Posterior vena cava (tissue), 2 donors: ENCODE data around the gene KLC1. TPM values are rescaled to one million over a fixed set of nuclear protein-coding genes. Genes with fewer than 3 reads are reported as not detected.
A peak's percentile ranks its signal among the peaks of the same experiment; 100 is the strongest.
"Not testable (repeated sequence)": the region's sequence is repeated elsewhere in the genome, so short reads cannot be mapped to it uniquely, and the experiment has no call there.

ENCODE experiments used
- DNase-seq: peaks from one replicate; pipeline ENCODE4 v3.0.0-alpha.2; 2020; ENCODE audit warnings: low spot score
- intact Hi-C, 2 donors: fragments of 100-400 bp; cut with DNase I; formaldehyde crosslinking; loops; one replicate each; pipeline versions ENCODE4 v1.14.1 to v1.14.2; 2022 to 2023
- total RNA-seq, 2 donors: library from RNA; stranded (reverse); fragmentation: NEBNext Ultra II Directional; extraction: Animal tissue kit (Norgen Biotek cat#: 25700); gene quantifications; one replicate each; pipeline ENCODE4 v1.2.1, GENCODE V29; 2021
- donor health status: DM: yes; HTN: yes; CAD: no.
- donor health status: DM: yes; HTN: yes; CAD: no.

Gene KLC1
- total RNA-seq, 2 donors from 2014 or later, result 169 to 192 TPM

DNA sequence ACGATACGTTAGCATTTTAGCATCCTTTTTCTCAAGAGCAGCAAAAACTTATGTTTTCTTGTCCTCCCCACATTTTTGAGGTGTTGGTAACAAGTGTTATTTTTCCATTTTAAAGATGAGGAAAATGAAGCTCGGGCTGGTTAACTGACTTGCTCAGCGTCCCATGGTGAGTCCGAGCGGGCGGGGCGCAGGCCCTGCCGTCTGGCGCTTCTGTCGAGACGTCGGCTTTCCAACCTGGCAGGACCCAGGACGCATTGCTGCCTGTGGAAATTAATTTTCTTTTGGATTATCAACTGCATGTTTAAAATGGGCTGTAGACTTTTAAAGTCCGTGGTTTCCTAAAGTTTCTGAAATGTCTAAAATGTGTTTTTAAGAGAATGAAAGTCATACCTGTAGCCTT, 55.9 kb downstream of the KLC1 start:
- peak; percentile 70 for DNase-seq
- intact Hi-C loops, result loop anchor here in 1 of 2 donors (10.0 kb wide), 1 partner anchor 110 kb away; no protein-coding TSS in a partner anchor

DNA sequence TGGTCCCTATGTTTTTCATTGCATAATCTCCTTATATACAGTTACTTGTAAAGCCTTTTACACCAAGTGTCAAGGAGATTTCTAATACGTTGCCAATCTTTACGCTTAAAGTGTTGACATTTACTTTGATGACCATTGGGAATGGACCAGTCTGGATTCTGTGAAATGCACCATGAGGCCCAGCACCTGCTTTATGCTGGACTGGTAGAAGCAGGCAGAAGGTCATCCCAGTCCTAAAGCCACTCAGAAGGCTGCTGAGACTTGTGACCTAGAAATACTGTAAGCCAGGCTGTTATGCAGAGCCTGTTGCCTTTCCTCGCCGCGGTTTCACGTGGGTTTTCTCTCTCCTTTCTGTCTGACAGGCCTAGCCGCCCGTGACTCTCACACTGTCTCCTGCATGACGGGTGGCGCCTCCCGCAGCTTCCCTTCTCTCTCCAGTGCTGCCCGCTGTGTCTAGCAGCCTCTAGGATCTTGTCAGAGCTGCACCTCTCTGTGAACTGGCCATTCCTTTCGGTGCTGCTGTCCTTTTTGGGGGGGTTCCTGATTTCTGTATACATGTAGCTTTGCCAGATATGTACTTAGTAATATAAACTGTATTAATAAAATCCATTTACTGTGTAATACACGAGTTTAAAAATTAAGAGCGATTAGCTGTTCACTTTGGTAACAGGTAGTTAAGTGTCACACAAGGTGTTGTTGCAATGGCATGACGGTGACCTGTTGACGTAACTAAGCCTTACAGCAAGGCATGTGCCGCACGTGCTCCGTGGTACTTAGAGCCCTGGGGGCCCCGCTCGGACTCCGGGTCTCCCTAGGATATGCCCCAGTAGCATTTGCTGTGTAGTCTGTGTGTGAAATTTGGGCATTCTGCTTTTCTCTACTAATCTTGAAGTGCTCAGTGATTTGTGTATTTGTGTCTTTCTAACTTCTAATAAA, 56.5 kb downstream of the KLC1 start:
- intact Hi-C loops, result loop anchor here in 1 of 2 donors (10.0 kb wide), 1 partner anchor 111 kb away; no protein-coding TSS in a partner anchor
- peak; percentile 60 for DNase-seq

DNA sequence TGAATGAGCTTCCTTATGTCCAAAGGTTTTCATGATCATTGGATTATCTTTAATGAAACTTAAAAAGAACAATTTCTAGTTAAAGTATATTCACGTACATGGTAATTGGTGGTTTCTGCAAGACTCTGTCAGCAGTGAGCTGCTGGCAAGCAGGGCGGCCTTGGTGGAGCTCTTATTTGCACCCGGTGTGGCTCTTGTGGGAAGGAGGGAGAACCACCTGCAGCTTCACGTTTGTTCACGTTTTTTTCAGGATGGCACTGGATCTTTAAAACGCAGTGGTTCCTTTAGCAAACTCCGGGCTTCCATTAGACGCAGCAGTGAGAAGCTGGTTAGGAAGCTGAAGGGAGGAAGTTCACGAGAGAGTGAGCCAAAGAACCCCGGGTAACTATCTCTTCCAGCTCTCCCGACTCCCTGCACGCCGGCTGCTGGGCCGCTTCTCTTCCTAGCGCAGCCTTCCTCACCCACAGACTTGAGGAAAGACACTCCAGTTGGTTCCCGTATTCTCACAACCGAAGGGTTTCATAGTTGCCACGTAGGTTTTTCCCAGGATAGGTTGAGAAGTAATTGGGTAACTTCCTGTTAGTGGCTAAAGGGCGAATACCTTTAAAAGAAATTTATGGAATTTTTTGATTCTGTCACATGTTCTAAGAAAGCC, 57.9 kb downstream of the KLC1 start:
- peak; percentile 59 for DNase-seq
- intact Hi-C loops, result loop anchor here in 1 of 2 donors (10.0 kb wide), 1 partner anchor 112 kb away; no protein-coding TSS in a partner anchor

DNA sequence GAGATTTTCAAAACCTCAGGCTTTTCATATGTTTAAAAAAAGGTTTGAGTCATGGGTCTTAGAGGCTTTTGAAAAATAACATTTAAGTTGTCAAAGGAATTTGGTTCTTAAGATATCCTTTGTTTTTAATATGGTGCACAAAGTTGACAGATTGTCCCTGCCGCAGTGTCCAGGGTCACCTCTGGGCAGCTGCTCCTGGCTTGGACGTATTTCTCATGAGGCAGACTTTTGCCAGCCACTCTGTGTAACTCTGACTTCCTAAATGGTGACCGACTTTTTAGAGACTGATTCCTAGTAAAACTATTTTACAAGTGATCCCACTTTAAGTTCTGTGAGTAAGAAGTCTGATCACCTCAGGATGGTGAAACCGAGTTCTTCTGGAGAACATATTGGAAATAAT, 58.7 kb downstream of the KLC1 start:
- DNase-seq, result no peak
- intact Hi-C loops, result loop anchor here in 1 of 2 donors (10.0 kb wide), 1 partner anchor 113 kb away; no protein-coding TSS in a partner anchor

DNA sequence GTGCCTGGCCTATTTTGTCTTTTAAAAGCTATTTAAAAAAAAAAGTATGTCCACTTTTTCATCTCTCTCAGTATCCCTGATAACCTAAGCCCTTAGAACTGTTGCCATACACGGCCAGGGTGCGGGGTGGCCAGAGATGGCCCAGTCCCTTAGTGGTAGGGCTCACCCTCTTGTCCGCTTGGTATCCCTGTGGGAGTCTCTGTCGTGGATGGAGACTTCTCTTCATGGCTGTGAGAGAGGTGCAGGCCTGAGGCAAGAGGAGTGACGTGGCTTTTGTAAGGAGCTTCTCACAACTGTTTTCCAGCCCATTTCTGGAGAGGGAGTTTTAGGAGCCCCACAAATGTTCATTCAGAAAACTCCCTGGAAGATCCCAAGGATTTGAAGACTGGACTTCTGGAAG, 59.4 kb downstream of the KLC1 start:
- DNase-seq, result peak; percentile 65
- intact Hi-C loops, result loop anchor here in 1 of 2 donors (10.0 kb wide), 1 partner anchor 114 kb away; no protein-coding TSS in a partner anchor

DNA sequence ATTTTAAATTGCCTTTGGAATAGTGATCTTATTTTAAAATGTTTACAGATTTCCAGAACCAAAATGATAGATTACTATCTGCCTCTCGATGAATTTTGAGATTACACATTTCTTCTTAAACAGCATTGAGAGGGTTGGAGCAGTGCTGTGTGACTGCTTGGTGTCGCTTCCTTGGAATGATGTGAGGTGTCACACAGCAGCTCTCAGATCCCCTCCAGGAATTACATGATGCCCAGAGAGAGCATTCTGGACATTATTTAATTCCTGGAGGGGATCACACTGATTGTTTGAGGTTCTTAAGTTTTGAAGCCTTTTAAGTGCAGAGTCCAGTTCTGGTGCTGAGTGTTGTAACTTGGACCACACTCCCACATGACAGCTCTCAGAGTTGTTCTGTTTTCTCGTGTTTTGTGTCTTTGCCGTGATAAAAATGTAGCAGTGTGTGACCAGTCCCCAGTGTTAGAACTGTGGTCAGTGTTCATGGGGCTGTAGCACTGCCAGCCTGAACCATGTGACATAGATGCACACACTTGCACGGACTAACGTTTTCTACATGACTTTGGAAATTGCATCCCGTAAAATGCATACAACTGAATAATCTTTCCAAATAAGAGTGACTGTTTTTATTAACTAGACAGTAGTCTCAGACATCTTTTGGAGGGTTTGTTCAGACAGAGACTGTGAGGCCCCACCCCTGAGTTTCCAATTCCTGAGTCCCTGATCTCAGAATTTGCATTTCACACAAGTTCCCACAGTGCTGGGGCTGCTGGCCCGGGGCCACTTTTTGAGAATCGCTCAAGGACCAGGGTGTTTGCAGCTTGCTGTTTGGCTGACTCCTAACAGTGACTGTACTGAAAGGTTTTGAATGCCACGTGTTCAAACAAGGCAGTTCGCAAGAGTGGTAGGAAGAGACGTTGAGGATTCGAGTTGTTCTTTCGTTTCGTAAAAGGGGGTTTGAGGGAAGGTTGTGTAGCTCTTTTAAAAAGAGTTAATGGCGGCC, 60.2 kb downstream of the KLC1 start:
- intact Hi-C loops, result loop anchor here in 1 of 2 donors (10.0 kb wide), 1 partner anchor 114 kb away; no protein-coding TSS in a partner anchor
- peak; percentile 84 for DNase-seq

DNA sequence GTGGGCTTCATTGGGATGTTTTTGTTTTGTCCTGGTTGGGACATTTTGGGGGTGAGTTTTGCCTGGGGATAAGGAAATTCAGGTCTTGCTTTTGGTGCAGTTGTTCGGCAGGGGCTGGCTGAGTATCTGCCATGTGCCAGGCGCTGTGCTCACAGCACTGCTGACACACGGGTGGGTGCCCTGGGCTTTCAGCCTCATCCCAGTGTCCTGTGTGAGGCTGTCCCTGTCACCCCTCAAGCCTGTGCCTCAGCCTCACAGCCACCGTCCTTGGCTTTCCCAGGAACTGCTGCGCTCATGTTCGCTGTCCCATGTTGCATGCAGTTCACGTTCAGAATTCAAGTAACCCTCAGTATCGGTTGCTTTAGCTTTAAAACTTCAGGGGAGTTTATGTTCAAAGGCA, 61.3 kb downstream of the KLC1 start:
- DNase-seq, result peak; percentile 30
- intact Hi-C loops, result no loop called here

DNA sequence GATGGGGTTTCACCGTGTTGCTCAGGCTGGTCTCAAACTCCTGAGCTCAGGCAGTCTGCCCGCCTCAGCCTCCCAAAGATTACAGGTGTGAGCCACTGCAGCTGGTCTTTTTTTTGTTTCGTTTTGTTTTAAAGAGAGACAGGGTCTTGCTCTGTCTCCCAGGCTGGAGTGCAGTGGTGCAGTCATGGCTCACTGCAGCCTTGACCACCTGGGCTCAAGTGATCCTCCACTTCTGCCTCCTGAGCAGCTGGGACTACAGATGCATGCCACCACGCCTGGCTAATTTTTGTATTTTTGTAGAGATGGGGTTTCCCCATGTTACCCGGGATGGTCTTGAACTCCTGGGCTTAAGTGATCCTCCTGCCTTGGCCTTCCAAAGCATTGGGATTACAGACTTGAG, 62.6 kb downstream of the KLC1 start:
- DNase-seq, result peak; percentile 31
- intact Hi-C loops, result not testable (repeated sequence)

DNA sequence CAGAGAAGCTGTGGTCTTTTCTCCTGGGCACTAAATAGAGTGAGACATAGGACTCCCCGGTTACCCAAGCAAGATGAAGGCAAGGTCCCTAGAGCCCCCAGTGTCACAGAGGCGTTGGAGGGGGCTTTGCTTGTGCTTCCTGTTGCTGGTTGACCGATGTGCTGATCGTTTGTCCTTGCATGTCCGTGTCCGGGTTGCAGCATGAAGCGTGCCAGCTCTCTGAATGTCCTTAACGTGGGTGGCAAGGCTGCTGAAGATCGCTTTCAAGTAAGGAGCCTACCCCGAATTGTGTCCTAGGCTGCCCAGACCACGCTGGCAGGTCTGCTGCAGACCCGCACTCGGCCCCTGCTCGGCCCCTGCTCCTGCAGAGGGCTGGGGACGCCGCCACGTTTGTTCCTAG, 63.1 kb downstream of the KLC1 start:
- intact Hi-C loops, result no loop called here
- peak; percentile 47 for DNase-seq

DNA sequence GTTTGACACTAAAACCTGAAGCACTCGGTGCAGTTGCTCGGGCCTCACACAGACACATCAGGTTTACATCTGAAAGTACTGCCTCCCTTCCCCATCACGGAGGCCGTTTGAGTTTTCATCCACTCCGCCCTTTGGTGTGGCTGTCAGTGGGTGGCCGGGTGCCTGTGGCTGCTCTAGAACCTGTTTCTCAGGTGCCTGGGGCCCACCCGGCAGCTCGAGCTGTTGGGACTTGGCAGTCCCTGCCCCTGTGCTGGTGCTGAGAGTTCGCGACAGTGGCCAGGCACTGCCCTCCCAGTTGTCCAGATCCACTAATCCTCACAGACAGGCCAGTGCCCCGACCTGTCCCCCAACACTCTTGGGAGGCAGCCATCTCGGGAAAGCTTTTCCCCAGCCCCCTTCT, 63.9 kb downstream of the KLC1 start:
- intact Hi-C loops, result no loop called here
- peak; percentile 53 for DNase-seq

DNA sequence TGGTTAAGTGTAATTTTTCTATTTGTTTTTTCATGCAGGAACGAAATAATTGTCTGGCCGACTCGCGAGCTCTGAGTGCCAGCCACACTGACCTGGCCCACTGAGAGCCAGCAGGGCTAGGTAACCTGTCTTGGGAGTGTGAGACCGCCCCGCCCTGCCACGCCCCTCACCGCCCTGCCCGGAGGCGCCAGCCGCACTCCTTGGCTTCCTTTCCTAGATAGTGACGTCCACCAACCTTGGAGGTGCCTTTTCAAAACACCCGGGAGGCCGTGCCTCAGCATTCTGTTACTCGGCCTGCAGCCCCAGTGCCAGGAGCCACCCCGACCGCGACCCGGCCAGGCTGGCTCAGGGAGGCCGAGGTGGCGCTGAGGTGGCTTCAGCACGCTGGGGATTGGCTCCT, 64.5 kb downstream of the KLC1 start:
- intact Hi-C loops, result no loop called here
- peak; percentile 76 for DNase-seq

DNA sequence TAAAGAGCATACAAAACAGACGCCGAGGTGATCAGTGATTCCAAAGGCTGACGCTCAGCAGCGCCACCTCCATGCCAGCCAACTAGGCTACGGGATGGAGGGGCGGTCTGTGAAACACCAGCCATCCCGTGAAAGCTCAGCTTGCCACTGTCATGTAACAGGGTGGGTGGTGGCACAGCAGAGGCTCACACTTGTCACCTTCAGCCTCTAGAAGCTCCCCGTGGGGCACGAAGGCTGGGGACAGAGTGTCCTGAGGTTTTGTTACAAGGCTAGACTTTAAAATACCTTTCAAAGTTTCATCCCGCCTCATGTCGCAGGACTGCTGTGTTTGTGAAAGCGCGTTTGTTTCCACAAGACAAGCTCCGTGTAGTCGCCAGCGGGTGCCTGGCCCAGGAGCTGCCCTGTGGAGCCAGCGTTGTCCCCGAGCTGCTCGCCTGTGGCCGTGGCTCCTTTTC, 65.6 kb downstream of the KLC1 start:
- intact Hi-C loops, result loop anchor here in 1 of 2 donors (1.0 kb wide), 1 partner anchor 34 kb away; no protein-coding TSS in a partner anchor
- peak; percentile 50 for DNase-seq

DNA sequence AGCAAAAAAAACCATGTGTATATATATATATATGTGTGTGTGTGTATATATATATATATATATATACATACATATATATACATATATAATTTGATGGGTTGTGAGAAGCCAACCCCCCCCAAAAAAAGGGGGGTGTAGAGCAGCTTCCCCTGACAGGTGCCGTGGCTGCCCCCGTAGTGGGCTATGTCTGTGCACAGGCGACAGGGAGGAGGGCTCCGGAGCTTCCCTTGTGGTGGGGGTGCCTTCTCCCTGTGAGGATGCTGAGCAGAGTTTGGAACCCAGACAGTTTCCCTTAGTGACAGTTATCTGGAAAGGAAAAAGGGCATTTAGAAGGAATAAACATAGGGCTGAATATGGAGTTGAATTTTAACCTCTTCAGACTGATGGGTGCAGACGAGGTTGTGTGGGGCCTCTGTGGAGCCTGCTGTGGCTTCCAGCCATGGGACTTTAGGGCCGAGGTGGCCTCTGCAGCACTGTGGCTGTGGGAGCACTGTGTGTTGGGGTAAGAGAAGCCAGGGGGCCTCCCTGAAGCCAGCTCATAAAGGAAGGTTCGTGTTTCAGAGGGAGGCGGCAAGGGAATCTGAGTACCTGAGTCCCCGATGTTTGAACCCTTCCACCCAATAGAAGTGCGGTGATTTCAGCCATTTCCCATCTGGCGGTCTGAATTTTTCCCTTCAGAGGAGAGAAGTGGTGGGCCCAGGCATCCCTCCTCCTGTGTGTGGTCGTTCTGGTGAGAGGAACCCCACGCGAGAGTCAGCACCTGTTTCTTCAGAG, 66.5 kb downstream of the KLC1 start:
- intact Hi-C loops, result loop anchor here in 1 of 2 donors (1.0 kb wide), 1 partner anchor 33 kb away; no protein-coding TSS in a partner anchor
- DNase-seq, result peak; percentile 44

DNA sequence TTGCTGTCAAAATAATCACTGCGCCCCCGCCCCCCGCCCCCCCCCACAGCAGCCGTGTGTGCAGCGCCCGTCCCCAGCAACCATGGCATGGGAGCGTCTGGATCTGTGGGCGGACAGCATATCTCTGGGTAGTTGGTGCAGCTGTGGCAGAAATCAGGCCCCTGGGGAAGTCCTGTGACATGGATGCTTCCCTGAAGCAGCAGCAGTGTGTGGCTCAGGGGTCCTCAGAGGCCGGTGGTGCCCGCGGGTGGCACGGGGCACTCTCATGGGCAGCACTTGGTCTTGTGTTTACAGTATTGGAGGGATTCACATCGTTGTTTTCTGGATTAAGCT, 67.0 kb downstream of the KLC1 start:
- DNase-seq, result peak; percentile 36
- intact Hi-C loops, result no loop called here

DNA sequence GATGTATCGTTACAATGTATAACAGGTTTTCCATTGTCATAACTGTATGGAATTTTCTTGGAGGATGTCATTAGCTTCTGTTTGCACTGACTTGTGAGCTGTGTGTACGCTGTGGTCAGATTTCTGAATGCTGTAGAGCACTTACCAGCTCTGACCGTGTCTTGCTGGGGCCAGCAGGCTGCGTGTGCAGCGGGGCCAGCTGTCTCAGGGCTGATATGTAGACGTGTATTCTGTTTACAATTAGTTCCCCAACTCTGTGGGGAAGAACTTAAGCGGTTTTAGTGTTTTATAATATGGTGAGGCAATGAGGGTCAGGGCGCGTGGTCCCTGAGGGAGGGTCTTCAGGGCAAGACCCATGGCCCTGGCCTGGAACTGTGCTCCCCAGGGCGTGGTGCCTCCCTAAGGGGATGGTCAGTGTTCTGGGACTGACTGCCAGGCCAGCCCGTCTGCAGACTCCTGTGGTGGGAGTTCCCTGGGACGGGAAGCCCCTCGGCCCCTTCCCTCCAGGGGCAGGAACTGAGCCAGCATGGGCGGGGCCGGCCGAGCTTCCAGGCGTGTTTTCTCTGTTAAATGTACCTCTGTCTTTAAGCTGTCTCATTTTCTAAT, 67.6 kb downstream of the KLC1 start:
- intact Hi-C loops, result no loop called here
- peak; percentile 87 for DNase-seq

DNA sequence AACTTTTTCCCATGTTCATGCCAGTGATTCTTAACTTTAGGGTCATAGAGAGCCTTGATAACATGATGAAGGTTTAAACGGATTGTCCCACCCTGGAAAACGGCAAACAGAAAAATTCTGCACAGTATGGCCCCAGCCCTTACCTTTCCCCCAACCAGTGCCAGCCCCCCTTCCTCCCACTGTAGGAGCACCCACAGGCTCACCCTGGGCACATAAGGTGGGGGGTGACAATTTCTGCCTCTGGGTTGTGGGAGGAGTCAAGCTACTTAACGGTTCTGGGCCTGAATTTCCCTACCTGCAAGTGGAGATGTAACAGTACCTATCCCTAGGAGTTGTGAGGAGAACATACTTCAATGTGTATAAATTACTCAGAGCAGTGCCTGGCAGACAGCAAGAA, 68.2 kb downstream of the KLC1 start:
- intact Hi-C loops, result no loop called here
- DNase-seq, result peak; percentile 29

DNA sequence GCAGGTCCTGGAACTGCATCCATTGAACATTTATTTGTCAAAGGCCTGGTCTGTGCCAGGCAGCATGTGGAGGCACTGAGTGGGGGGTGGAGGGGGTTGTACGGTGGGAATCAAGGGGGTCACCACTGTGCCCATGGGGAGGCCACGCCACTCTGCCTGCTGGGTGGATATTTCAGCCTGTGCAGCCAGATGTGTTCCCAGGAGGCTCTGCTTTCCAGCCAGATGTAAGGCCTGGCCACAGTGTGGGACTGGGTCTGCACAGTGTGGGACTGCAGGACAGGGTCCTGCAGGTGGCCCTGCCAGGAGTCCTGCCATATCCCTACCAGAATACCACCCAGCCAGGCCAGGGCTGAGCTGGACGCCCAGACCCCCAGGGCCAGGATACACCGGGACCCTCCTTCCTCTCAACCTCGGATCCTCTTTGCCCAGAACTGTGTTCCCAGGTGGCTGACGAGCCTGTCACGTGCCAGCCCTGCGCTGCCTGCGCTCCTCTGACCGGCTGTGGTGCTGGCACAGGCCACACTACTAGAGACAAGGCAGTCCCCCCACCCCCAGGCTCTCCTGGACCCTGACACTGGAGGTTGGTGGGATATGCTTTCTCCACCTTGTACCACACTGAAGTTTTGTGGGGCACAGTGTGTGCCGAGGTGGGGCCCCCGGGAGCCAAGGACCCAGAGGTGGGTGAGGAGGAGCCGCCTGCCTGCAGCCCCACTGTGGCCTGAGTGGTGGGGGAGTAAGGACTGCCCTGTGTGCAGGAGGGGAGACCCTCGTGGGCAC, 68.8 kb downstream of the KLC1 start:
- intact Hi-C loops, result no loop called here
- DNase-seq, result peak; percentile 67
